ENCODE data around the gene ZNF556. TPM values are rescaled to one million over a fixed set of nuclear protein-coding genes. Genes with fewer than 3 reads are reported as not detected.

The ZNF556 gene
- not detected in 2 replicates for total RNA-seq (2014; rRNA removed; shearing (Covaris generic))

GRCh38 chr19:2867025-2867991 is at the start of gene ZNF556:
Gene ZNF556 (plus strand): TSS chr19:2867335. CDS start chr19:2867422, 87 bp downstream.
- peak; percentile 19 for DNase-seq (ENCODE audit: low spot score)

- peak; percentile 91 for DNase-seq (ENCODE audit: low spot score)
Observed at GRCh38 chr19:2819540-2820111, 47.5 kb upstream of the ZNF556 start, which contains the start of gene ZNF554. Gene ZNF554 (plus strand): TSS chr19:2819868. CDS start chr19:2820072, 204 bp downstream.

- no peak for DNase-seq (ENCODE audit: low spot score)
Observed at GRCh38 chr19:2820112-2820702, 46.9 kb upstream of the ZNF556 start.

GRCh38 chr19:2822846-2823245 is 44.3 kb upstream of the ZNF556 start:
- no peak for DNase-seq (ENCODE audit: low spot score)

GRCh38 chr19:2823646-2824045 is 43.5 kb upstream of the ZNF556 start:
- DNase-seq (ENCODE audit: low spot score): no peak

- no peak for DNase-seq (ENCODE audit: low spot score)
Observed at GRCh38 chr19:2824129-2824528, 43.0 kb upstream of the ZNF556 start.

- DNase-seq (ENCODE audit: low spot score): no peak
Observed at GRCh38 chr19:2827022-2827421, 40.1 kb upstream of the ZNF556 start.

- no peak for DNase-seq (ENCODE audit: low spot score)
Observed at GRCh38 chr19:2827840-2828489, 39.2 kb upstream of the ZNF556 start.

- no peak for DNase-seq (ENCODE audit: low spot score)
Observed at GRCh38 chr19:2834294-2834871, 32.8 kb upstream of the ZNF556 start.

GRCh38 chr19:2837430-2837829 is 29.7 kb upstream of the ZNF556 start:
- DNase-seq (ENCODE audit: low spot score): no peak

- peak; percentile 97 for DNase-seq (ENCODE audit: low spot score)
Observed at GRCh38 chr19:2840794-2841791, 26.0 kb upstream of the ZNF556 start, which contains the start of gene ZNF555. Gene ZNF555 (plus strand): TSS chr19:2841475. CDS start chr19:2841573, 98 bp downstream.

GRCh38 chr19:2841855-2842574 is 25.1 kb upstream of the ZNF556 start:
- DNase-seq (ENCODE audit: low spot score): no peak

- DNase-seq (ENCODE audit: low spot score): no peak
Observed at GRCh38 chr19:2845107-2845506, 22.0 kb upstream of the ZNF556 start.

- DNase-seq (ENCODE audit: low spot score): no peak
Observed at GRCh38 chr19:2846180-2846894, 20.8 kb upstream of the ZNF556 start.

- no peak for DNase-seq (ENCODE audit: low spot score)
Observed at GRCh38 chr19:2847507-2847906, 19.6 kb upstream of the ZNF556 start.

GRCh38 chr19:2848616-2849015 is 18.5 kb upstream of the ZNF556 start:
- no peak for DNase-seq (ENCODE audit: low spot score)

- DNase-seq (ENCODE audit: low spot score): no peak
Observed at GRCh38 chr19:2850256-2850925, 16.7 kb upstream of the ZNF556 start.

- DNase-seq (ENCODE audit: low spot score): no peak
Observed at GRCh38 chr19:2852598-2852997, 14.5 kb upstream of the ZNF556 start.
